Measurements from ENCODE around the gene YEATS2. TPM values are rescaled to one million over a fixed set of nuclear protein-coding genes. Genes with fewer than 3 reads are reported as not detected.
"Not testable (repeated sequence)": the region's sequence is repeated elsewhere in the genome, so short reads cannot be mapped to it uniquely, and the experiment has no call there.

The YEATS2 gene
- total RNA-seq, 2 experiments from 2014 or later = 59.4 to 73.9 TPM

GRCh38 chr3:183711516-183711915 lies 13.9 kb downstream of the YEATS2 start:
- no peak overlapping the region for H3K4me3 Mint-ChIP-seq
- intact Hi-C loops (cut with DNase I, micrococcal nuclease) = loop anchor here in 1 of 2 experiments (5.0 kb wide), 1 partner anchor 71 kb away; no protein-coding TSS in a partner anchor
- H3K36me3 Mint-ChIP-seq (ENCODE audit: low read depth) = peaks cover 11% of the 10 kb centered on the region
- no peak for DNase-seq
- ChIA-PET POLR2A (no interaction called here), CTCF (interaction anchor here (0.6 kb wide), 1 partner anchor 645 kb away, joined by 3 read pairs; no protein-coding TSS in a partner anchor)
- H3K4me1 Mint-ChIP-seq = peaks cover 7% of the 10 kb centered on the region
- no peaks in the 10 kb centered on the region for H3K9me3 Mint-ChIP-seq (ENCODE audit: low read depth)
- H3K27me3 Mint-ChIP-seq = no peaks in the 10 kb centered on the region
- ATAC-seq = no peak
- no peak overlapping the region for H3K27ac Mint-ChIP-seq

- Mint-ChIP-seq H3K36me3 (ENCODE audit: low read depth) (peaks cover 30% of the 10 kb centered on the region), H3K4me1 (peaks cover 4% of the 10 kb centered on the region), H3K27me3 (no peaks in the 10 kb centered on the region), H3K9me3 (ENCODE audit: low read depth) (no peaks in the 10 kb centered on the region), H3K4me3 (no peak overlapping the region), H3K27ac (no peak overlapping the region)
- no peak for DNase-seq
- ChIA-PET POLR2A (no interaction called here), CTCF (no interaction called here)
- intact Hi-C loops (cut with DNase I, micrococcal nuclease) = loop anchor here in 1 of 2 experiments (5.0 kb wide), 1 partner anchor 68 kb away; no protein-coding TSS in a partner anchor
- ATAC-seq = no peak
Measured at GRCh38 chr3:183714622-183715021, 17.0 kb downstream of the YEATS2 start.

DNA sequence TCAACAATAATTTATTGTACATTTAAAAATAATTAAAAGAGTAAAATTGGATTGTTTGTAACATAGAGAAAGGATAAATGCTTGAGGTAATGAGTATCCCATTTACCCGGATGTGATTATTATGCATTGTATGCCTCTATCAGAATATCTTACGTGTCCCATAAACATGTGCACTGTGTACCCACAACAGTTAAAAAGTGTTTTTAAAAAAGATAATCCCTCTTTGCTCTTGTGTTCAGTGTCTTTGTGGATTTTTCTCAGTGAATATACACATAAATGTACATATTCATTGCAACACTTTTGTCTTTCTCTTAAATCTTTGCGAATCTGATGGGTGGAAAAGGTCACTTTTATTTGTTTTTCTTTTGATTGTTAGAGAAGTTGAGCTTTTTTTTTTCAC lies 20.4 kb downstream of the YEATS2 start:
- Mint-ChIP-seq H3K27ac (no peak overlapping the region), H3K27me3 (no peaks in the 10 kb centered on the region), H3K4me3 (no peak overlapping the region), H3K4me1 (no peaks in the 10 kb centered on the region), H3K9me3 (ENCODE audit: low read depth) (no peaks in the 10 kb centered on the region), H3K36me3 (ENCODE audit: low read depth) (peaks cover 49% of the 10 kb centered on the region)
- DNase-seq (no peak), ATAC-seq (no peak)
- POLR2A ChIA-PET = no interaction called here
- intact Hi-C loops (cut with DNase I, micrococcal nuclease) = no loop called here
- CTCF ChIA-PET = interaction anchor here (0.6 kb wide), 3 partner anchors 39 to 566 kb away, joined by 3 read pairs; no protein-coding TSS in a partner anchor

DNA sequence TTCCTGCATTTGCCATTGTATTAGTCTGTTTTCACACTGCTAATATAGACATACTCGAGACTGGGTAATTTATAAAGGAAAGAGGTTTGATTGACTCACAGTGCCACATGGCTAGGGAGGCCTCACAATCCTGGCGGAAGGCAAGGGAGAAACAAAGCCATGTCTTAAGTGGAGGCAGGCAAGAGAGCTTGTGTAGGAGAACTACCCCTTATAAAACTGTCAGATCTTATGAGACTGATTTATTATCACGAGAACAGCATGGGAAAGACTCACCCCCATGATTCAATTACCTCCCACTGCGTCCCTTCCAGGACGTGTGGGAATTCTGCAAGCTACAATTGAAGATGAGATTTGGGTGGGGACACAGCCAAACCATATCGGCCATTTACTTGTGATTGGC lies 27.8 kb downstream of the YEATS2 start:
- DNase-seq (no peak), ATAC-seq (no peak)
- ChIA-PET POLR2A (interaction anchor here (0.6 kb wide), 2 partner anchors 8 to 273 kb away, joined by 3 to 7 read pairs; no protein-coding TSS in a partner anchor), CTCF (no interaction called here)
- Mint-ChIP-seq H3K9me3 (ENCODE audit: low read depth) (no peaks in the 10 kb centered on the region), H3K27ac (no peak overlapping the region), H3K36me3 (ENCODE audit: low read depth) (peaks cover 69% of the 10 kb centered on the region), H3K4me3 (no peak overlapping the region), H3K4me1 (no peaks in the 10 kb centered on the region), H3K27me3 (no peaks in the 10 kb centered on the region)
- intact Hi-C loops (cut with DNase I, micrococcal nuclease) = no loop called here

DNA sequence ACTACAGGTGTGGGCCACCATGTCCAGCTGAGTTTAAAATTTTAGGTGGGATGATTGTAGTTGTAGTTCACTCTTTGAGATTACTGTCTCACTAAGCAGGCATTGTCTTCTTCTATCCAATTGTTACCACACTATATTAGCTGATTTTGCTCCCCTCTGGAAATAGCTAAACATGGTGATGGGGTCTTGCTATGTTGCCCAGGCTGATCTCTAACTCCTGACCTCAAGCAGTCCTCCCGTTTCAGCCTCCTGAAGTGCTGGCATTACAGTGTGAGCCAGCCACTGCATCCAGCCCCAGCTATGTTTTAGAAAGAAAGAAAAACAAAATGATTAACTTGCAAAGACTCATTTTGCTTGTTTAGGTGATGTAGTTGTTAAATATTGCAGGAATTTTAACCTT lies 30.6 kb downstream of the YEATS2 start:
- Mint-ChIP-seq H3K4me3 (no peak overlapping the region), H3K27ac (no peak overlapping the region)
- intact Hi-C loops (cut with DNase I, micrococcal nuclease) = no loop called here

GRCh38 chr3:183730361-183730760 lies 32.8 kb downstream of the YEATS2 start:
- no peaks in the 10 kb centered on the region for H3K27me3 Mint-ChIP-seq
- no peaks in the 10 kb centered on the region for H3K4me1 Mint-ChIP-seq
- POLR2A ChIA-PET = no interaction called here
- H3K9me3 Mint-ChIP-seq (ENCODE audit: low read depth) = no peaks in the 10 kb centered on the region
- H3K4me3 Mint-ChIP-seq = no peak overlapping the region
- H3K36me3 Mint-ChIP-seq (ENCODE audit: low read depth) = peaks cover 69% of the 10 kb centered on the region
- DNase-seq = no peak
- no peak for ATAC-seq
- CTCF ChIA-PET = no interaction called here
- intact Hi-C loops (cut with DNase I, micrococcal nuclease) = no loop called here
- no peak overlapping the region for H3K27ac Mint-ChIP-seq

More for the DNA sequence above, 30.6 kb downstream of the YEATS2 start:
- POLR2A ChIA-PET = no interaction called here
- H3K4me1 Mint-ChIP-seq = no peaks in the 10 kb centered on the region
- no peaks in the 10 kb centered on the region for H3K9me3 Mint-ChIP-seq (ENCODE audit: low read depth)
- no peaks in the 10 kb centered on the region for H3K27me3 Mint-ChIP-seq
- ATAC-seq (no peak), DNase-seq (no peak)
- H3K36me3 Mint-ChIP-seq (ENCODE audit: low read depth) = peaks cover 65% of the 10 kb centered on the region
- CTCF ChIA-PET = interaction anchor here (0.7 to 1.3 kb wide), 3 partner anchors 39 to 237 kb away, joined by 3 to 4 read pairs (median 3); no protein-coding TSS in a partner anchor

GRCh38 chr3:183731611-183732010 lies 34.0 kb downstream of the YEATS2 start:
- Mint-ChIP-seq H3K36me3 (ENCODE audit: low read depth) (peaks cover 66% of the 10 kb centered on the region), H3K27me3 (no peaks in the 10 kb centered on the region), H3K27ac (no peak overlapping the region), H3K4me1 (no peaks in the 10 kb centered on the region), H3K4me3 (no peak overlapping the region), H3K9me3 (ENCODE audit: low read depth) (no peaks in the 10 kb centered on the region)
- ATAC-seq (no peak), DNase-seq (no peak)
- ChIA-PET CTCF (interaction anchor here (0.6 kb wide), 1 partner anchor 32 kb away, joined by 7 read pairs; no protein-coding TSS in a partner anchor), POLR2A (no interaction called here)
- intact Hi-C loops (cut with DNase I, micrococcal nuclease) = no loop called here

- ChIA-PET POLR2A (no interaction called here), CTCF (no interaction called here)
- ATAC-seq = no peak
- H3K4me3 Mint-ChIP-seq = no peak overlapping the region
- intact Hi-C loops (cut with DNase I, micrococcal nuclease) = no loop called here
- H3K27me3 Mint-ChIP-seq = no peaks in the 10 kb centered on the region
- DNase-seq = no peak
- no peaks in the 10 kb centered on the region for H3K4me1 Mint-ChIP-seq
- no peaks in the 10 kb centered on the region for H3K9me3 Mint-ChIP-seq (ENCODE audit: low read depth)
- no peak overlapping the region for H3K27ac Mint-ChIP-seq
- peaks cover 67% of the 10 kb centered on the region for H3K36me3 Mint-ChIP-seq (ENCODE audit: low read depth)
Measured at GRCh38 chr3:183733553-183733952, 36.0 kb downstream of the YEATS2 start.

DNA sequence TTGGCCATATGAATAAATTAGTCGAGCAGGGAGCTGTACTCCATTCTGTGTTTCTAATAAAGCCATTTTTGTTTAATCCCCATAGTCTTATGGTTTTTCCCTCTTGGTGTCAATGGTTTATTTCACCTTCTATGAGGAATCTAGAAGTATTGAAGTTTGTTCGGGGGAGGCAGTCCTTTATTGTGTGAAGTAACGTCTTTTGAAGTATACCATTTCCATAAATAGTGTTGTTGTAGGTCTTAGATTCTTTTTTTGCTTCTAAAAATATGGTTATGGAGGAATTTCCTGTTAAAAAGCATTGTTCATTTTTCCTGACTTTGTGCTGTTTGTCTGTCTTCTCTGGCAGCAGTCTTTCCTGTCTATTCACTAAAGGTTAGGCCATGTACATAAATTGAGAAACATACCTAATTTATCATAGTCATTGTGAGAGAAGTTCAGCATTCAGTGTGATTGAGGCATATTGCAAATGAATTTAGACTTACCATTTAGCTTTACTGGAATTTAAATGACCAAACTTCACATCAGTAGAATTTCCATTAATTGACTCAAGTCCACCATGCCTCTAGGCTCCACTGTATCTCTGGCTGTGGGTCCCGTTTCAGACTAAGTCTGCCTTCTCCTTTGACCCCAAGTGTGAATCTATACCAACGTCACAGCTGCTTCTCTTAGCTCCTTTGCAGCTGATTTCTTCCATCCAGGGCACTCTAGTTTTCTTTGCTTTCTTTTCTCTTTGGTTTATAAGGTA lies 37.3 kb downstream of the YEATS2 start:
- Mint-ChIP-seq H3K36me3 (ENCODE audit: low read depth) (peaks cover 60% of the 10 kb centered on the region), H3K9me3 (ENCODE audit: low read depth) (no peaks in the 10 kb centered on the region), H3K4me3 (no peak overlapping the region), H3K27me3 (no peaks in the 10 kb centered on the region), H3K27ac (no peak overlapping the region), H3K4me1 (no peaks in the 10 kb centered on the region)
- ChIA-PET CTCF (interaction anchor here (0.6 to 1.0 kb wide), 2 partner anchors 32 to 37 kb away, joined by 3 read pairs; no protein-coding TSS in a partner anchor), POLR2A (no interaction called here)
- ATAC-seq (no peak), DNase-seq (no peak)
- intact Hi-C loops (cut with DNase I, micrococcal nuclease) = no loop called here

DNA sequence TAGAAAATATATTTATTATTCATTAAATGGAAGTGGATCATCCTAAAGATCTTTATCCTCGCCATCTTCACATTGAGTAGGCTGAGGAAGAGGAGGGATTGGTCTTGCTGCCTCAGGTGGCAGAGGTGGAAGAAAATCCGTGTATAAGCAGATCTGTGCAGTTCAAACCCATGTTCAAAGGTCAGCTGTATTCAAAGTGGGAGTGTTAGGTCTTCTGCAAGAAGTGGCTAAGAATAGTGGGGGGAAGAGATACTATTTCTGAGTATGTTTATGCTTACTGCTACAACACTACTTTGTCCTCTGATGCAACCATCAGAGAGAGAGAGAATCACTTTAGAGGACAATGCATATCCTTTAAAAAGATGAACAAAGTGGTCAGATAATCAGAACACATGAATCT lies 39.5 kb downstream of the YEATS2 start:
- Mint-ChIP-seq H3K9me3 (ENCODE audit: low read depth) (no peaks in the 10 kb centered on the region), H3K4me3 (no peak overlapping the region), H3K36me3 (ENCODE audit: low read depth) (peaks cover 56% of the 10 kb centered on the region), H3K27me3 (no peaks in the 10 kb centered on the region), H3K4me1 (no peaks in the 10 kb centered on the region), H3K27ac (no peak overlapping the region)
- CTCF ChIA-PET = no interaction called here
- DNase-seq (no peak), ATAC-seq (no peak)
- POLR2A ChIA-PET = no interaction called here
- intact Hi-C loops (cut with DNase I, micrococcal nuclease) = no loop called here

- H3K9me3 Mint-ChIP-seq (ENCODE audit: low read depth); POLR2A ChIA-PET; H3K27ac Mint-ChIP-seq; intact Hi-C loops (cut with DNase I, micrococcal nuclease); H3K27me3 Mint-ChIP-seq; ATAC-seq; H3K4me3 Mint-ChIP-seq; H3K4me1 Mint-ChIP-seq; DNase-seq: not testable (repeated sequence)
- CTCF ChIA-PET = interaction anchor here (0.6 kb wide), 1 partner anchor 96 kb away, joined by 3 read pairs; no protein-coding TSS in a partner anchor
- peaks cover 48% of the 10 kb centered on the region for H3K36me3 Mint-ChIP-seq (ENCODE audit: low read depth)
Measured at GRCh38 chr3:183740154-183740553, 42.6 kb downstream of the YEATS2 start.

DNA sequence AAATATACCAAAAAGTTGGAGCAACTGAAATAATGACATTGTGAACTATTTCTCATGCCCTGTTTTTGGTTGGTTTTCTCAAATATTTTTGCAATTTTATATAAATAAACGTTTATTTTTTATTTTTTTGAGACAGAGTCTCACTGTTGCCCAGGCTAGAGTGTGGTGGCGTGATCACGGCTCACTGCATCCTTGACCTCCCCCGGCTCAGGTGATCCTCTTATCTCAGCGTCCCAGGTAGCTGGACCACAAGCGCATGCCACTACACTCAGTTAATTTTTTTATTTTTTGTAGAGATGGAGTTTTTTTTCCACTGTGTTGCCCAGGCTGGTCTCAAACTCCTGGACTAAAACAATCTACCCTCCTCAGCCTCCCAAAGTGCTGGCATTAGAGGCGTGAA lies 45.6 kb downstream of the YEATS2 start:
- Mint-ChIP-seq H3K4me3 (no peak overlapping the region), H3K9me3 (ENCODE audit: low read depth) (no peaks in the 10 kb centered on the region), H3K27ac (no peak overlapping the region), H3K36me3 (ENCODE audit: low read depth) (peaks cover 40% of the 10 kb centered on the region), H3K27me3 (no peaks in the 10 kb centered on the region), H3K4me1 (no peaks in the 10 kb centered on the region)
- DNase-seq (no peak), ATAC-seq (no peak)
- ChIA-PET POLR2A (no interaction called here), CTCF (no interaction called here)
- intact Hi-C loops (cut with DNase I, micrococcal nuclease) = no loop called here
